HG03066 (cell line): Measurements from ENCODE around the gene NAA10.

Experiments used
- ATAC-seq: cut with Tn5 transposase; IDR thresholded peaks from one replicate; pipeline ENCODE4 v1.9.1; 2021; ENCODE audit warnings: low read depth; ENCODE audit not compliant: unreplicated experiment

The NAA10 gene

DNA sequence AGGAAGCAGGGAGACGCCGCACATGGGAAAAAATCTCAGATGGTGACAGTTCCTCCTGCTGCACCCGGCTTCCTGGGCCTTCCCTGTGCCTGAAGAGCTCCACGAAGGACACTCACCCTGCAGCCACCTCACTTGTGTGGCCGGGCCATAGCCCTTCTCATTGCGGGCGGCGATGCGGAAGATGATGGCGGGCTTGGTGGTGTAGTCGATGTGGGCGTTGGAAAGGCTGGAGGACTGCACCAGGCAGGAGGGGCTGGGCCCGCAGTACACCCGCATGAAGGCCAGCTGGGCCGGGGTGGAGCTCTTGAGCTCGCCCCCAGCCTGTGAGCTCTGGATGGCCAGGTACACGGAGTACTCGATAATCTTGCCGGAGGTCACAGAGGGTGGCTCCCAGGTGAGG lies 15.3 kb upstream of the NAA10 start:
- ATAC-seq: no peak

DNA sequence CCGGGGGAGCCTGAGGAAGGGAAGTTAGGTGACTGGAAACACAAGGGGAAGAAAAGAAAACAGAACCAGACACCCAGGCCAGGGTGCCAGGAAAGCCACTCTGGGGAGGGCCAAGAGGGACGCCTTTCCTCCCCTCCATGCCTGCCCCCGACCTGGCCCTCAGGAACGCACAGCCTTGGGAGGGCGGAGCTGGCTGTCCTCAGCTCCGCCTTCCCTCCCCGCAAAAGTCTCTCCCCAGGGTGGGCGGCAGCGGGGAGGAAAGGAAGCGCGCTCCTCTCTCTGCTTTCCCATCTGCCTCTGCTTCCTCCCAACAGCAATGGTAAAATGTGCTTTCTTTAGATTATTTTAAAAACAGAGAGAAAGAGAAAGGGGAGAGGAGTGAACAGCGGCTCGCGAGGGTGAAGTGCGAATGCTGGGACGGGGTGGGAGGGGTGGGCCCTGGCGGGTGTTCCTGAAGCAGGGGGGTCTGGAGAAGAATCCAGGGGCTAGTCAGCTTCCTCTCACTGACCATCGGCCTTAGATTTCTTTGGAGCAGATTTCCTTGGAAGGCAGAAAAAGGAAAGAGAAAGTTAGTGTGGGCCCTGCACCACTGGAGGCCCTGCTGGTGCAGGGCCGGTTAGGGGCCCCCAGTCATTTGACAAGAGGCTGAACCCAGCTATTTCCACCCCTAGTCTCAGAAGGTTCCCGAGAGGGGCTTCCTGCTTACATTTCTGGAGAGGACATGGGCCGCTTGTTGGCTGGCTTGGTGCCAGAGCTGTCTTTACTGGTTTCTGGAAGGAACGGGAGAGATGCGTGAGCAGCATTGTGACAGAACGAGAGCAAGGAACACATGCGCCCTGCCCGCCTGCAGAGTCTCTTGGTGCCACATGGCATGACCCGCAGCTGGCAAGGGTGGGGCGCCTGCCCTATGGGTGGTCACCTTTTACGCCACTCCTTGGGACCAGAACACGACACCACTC lies 14.3 kb upstream of the NAA10 start:
- no peak for ATAC-seq

DNA sequence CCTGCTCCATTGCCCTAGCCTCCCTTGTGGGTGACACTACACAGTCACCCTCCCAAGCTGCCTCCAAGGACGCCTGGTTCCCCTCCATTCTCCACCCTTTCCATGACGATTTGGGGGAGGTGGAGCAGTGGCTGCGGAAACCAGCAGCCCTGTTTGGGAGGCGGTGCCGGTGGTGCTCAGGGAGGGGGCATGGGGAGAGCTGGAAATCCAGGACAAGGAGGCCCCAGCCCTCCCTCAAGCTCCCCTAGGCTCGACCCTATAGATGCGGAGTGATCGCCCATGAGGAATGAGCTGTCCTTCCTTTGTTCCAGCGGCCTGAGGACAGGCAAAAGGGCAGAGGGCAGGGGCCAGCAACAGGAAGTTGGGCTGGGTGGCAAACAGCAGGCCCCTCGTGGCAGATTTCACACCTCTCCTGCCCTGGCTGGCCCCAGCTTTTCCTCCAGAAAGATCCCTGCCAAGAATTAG lies 13.2 kb upstream of the NAA10 start:
- no peak for ATAC-seq

DNA sequence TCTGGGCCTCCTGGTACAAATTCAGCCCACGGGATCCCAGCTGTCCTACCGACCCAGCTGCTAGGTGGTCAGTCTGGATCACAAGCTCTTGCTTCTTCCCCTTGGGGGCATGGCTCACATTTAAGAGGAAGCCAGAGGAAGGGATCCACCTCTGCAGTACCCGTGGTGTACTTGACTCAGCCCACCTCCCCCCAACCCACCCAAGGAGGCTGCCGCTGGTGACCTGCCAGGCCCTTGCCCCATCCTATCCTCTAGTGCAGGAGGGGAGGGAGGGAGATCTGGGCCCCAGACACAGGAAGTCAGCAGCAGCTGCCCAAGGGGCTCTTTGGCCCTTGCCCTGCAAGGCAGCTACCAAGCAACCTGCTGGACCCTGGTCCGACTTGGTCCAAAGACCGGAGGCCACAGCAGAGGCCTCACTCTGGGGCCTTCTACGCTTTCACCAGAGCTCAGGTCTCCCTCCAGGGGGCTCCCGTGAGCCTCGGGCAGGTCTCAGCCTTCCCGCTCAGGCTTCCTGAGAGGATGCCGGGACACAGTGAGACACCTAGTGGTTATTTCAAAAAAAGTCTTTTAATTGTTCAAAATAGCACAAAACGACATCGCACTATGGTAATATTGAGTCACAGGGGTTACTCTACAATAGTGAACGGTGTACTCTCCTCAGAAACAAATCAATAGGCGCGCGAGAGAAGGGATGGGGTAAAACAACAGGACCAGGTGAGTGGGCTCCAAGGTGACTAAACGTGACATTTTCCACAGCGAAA lies 12.4 kb upstream of the NAA10 start:
- no peak for ATAC-seq

DNA sequence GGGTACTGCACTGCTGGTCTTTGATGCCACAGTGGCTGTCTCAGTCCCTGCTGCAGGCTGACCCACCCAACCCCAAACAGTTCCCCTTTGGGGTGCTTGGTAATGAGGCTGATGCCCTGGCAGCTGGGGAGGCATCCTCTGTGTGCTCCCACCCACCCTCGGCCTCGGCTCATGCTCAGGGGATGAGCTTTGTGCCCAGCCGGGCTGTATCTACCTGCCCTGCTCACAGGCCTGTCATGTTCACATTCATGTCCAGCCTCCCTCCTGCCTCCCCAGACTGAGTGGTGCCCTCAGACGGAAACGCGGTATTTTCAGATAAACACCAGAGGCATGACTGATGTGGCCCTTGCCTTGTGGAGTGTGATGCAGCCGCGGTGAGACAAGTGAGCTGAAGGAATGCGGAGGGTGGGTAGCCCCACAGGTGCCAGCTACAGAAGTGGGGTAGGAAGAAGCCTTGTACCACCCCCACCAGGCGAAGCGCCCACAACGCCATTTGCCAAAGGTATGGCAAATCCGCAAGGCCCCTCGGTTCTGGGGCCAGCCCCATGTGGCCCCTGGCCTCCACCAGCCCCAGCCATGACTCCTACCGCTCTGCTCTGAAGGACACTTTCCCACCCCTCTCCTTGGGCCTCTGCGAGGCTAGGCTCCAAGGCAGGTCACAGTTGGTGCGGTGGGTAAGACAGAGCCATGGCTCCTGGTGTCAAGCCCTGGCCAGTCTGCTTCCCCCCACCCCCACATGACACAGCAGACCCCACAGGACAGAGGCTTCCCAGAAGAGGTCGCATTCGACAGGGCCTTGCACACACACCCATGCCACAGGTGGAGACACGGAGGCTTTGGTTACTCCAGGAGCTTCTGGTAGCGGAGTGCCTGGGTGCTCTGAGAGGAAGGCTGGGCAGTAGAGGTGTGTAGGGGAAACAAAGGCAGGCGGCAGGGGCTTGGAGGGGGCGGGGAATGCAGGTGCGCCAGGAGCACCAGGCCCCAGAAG lies 11.4 kb upstream of the NAA10 start:
- no peak for ATAC-seq

DNA sequence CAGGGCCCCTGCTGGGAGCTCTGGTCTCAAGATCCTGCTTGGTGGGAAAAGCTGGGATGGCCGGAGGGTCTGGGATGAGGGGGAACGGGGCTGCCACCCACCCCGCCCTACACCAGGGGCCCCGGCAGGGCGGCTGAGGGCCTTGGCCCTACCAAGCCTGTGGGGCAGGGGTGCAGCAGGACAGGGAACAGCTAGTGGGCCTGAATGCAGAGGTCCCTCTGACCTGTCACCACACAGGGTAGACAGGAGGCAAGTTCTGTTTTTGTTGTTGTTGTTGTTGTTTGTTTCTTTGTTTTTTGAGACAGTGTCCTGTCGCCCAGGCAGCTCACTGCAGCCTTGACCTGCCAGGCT lies 9.9 kb upstream of the NAA10 start:
- no peak for ATAC-seq

DNA sequence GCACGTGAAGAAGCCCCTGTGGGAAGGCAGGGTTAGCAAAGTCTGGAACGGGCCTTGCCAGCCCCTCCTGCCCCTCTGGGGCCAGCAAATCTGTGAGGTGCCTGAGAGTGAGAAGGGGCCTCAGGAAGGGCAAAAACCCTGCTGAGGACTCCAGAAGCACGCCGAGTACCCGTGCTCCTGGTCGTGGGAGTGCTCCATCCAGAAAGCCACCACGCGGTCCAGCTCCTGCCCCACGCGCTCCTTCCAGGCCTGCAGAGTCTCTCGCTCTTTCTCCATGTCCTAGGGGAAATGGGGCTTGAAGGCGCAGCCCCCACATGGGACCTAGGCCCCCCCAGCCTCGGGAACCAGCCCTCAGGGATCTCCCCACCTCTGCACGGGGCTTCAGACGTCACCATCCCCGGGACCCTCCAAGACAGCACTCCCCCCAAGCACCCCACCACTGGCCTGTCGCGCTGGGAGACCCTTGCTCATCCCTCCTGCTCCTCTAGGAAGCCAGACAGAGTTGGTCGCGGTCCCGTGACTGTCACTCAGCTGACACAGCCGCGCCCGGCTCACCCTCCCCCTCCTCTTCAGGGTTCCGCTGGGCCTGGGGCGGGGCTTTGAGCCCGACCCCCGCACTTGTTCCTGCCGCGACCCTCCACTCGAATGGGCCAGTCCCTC lies 9.4 kb upstream of the NAA10 start, which contains the start of gene RENBP:
TSS of gene RENBP (minus strand) at position 504 of the 660 bp plus-strand sequence. CDS start at position 471, 33 bp downstream.
- ATAC-seq: no peak

DNA sequence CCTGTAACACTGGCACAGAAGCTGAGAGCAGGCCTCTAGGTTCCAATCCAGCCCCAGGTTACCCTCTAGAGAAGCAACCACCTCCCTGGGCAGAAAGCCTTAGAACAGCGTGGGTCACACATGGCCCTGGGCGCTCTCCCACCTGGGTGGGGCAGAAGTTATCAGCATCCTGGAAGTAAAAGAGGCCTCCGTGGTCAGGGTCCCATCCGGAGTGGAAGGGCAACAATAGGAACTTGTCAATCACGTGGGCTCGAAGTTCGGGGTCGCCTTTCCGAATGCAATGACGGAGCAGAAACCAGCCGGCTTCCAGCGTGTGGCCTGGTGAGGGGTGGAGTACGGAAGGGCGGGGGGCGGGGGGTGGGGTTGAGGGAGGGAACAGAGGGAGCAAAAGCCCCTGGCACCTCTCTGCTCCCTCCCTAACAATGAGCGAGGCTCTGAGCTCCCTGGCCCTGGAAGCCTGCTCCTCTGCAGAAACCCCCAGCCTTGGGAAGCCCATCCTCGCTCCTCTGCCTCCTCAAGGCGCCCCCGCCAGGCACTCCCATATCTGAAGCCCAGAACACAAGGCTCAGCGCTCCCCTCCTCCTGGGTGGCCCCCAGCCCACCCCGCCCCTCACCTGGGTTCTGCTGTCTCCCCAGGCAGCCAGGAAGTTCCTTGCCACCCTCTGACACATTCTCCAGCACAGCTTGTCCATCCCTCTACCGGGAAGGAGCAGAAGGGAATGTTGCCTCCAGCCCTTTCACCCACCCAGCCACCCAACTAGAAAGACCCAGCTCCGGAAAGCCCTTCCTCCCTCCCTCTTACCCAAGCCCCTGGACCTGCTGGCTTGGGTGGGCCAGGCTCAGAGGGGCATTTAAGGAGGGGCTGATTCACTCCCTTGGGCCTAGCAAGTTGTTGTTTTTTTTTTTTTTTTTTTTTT lies 6.8 kb upstream of the NAA10 start:
- no peak for ATAC-seq

DNA sequence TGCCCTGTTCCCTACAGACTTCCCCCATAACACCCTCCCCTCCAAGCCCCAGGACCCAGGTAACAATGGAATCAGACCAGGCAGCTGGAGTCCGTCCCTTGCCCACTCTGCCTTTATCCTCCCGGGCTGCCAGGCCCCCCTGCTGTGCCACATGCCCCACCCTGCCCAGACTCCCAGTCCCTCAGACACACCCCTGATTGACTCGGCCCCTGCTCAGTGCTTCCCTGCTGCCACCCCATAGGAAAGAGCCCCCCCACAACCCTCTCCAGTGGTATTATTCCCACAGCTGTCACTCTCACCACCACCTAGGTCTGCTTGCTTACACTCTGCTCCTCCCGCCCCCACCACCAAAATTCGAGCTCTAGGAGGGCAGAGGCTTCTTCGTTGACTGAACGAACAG lies 4.7 kb upstream of the NAA10 start:
- no peak for ATAC-seq

DNA sequence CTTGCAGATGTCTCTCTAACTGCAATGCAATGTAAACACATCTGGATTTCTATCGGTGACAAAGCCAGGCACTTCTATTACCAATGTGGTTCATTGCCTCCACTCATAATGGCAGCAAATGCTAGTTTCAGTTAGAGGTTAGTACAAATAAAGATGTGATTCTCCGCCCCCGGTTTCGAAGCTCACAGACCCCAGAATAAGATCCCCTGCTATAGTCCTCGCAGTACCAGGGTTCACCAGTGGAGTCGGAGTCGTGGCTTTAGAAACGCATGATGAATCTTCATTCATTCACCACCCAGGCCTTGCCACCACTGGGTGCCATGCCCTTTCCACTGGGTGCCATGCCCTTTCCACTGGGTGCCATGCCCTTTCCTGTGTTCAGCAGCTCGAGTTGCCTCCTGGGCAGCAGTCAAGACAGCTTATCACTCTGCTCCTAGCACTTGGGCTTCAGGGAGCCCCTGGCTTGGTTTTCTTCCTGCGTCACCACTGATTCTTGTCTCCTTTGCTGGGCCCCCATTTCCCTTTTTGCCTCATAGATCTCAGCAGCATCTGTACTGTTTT lies 3.5 kb upstream of the NAA10 start:
- no peak for ATAC-seq

DNA sequence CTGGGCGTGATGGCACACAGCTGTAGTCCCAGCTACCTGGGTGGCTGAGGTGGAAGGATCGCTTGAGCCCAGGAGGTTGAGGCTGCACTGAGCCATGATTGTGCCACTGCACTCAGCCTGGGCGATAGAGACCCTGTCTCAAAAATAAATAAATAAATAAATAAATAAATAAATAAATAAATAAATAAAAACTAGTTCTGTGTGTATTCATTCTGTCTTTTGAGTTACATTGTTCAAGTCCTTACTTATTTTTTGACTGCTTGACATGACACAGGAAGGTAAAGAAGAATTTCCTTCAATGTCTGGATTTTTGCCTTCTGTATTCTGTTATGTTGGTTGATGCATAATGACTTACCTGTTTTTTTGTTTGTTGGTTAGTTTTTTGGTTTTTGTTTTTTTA lies 2.2 kb upstream of the NAA10 start:
- ATAC-seq: no peak

DNA sequence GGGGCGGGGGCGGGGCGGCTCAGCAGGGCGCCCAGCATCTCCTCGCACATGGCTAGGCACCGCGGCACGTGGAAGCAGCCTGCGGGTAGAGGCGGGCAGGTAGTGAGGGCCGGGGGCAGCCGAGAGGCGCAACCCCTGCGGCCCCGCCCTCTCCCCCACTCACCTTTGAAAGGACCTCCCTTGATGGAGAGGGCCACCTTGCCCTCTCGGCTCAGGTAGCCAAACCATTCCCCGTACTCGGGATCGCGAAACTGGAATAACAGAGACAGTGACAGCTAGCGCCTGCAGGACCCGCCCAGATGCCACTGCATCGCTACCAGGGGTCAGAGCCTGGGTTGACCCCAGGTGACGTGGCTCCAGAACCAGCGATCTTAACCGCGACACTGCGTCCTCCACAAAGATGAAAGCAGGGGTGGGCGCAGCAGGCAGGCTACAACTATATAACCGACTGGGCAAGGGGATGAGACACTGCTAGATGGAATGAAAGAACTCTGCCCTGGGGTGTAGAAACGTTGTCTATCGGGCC lies 552 bp upstream of the NAA10 start:
- no peak for ATAC-seq

DNA sequence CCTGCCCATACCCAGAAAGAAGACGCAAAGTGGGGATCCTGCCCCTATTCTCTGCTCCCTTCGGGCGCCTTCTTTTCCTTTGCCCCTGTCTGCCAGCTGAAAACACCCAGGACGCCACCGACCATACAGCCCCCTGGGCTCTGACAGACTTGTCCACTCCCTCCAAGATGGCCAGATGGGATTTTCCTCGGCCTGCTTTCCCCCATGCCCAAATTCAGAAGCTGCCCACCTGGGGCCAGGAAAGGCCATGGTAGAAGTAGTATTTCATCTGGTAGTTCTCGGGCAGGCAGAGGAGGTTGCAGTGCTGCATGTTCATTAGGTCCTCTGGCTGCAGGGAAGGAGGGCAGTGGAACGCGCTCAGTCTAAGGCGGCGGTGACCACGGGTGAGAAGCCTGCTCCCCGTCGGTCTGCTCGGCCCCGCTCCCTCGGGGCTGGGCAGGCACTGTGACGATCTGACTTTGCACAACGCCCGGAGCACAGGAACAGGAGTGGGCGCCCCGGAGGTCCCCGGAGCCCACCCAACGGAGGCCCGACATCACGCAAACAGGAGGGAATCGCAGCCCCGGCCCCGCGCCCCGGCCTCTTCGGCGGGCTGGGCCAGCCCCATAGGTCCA lies 582 bp downstream of the NAA10 start:
- ATAC-seq: no peak

DNA sequence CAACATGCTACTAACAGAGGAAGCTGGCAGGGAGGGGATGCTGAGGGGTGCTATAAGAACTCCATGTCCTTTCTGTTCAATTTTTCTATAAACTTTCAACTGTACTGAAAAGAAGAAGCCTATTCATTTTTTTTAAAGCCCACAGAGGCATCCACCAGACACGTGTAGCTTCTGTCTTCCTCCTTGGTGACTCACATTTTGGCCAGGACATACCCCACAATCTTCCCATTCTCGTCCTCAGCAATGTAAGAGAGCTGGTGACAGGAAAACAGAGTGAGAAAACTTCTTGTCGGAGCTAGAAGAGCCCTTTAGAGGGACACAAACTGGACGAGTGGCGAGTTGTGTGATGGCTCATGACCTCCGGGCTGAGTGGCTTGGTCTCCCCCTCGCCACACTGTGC lies 1.1 kb downstream of the NAA10 start:
- ATAC-seq: no peak

DNA sequence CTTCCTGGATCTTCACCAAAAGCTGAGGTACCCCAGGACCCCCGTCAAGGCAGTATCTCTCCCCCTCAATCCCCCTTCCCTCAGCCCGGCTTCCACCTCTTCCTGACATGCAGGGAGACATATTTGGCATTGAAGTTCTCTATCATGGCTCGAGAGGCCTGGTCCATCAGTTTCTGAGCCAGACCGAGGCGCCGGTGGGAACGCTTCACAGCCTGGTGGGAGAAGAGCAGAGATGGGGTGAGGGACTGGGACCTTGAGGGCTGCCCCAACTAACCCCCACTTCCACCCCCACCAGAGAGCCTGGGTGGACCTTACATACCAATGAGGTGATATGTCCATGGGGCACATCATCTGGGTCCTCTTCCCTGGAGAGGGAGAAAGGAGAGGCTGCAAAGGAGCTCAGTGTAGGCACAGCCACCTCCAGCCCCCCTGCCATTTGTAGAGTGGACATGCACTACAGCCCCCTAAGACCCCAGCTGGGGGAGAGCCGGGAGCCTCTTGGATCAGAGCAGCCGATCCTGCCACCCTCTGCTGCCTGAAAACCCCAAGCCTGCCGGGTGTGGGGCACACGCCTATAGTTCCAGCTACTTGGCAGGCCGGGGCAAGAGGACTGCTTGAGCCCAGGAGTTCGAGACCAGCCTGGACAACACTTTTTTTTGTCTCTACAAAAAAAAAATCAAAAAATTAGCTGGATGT lies 2.5 kb downstream of the NAA10 start:
- ATAC-seq: no peak

DNA sequence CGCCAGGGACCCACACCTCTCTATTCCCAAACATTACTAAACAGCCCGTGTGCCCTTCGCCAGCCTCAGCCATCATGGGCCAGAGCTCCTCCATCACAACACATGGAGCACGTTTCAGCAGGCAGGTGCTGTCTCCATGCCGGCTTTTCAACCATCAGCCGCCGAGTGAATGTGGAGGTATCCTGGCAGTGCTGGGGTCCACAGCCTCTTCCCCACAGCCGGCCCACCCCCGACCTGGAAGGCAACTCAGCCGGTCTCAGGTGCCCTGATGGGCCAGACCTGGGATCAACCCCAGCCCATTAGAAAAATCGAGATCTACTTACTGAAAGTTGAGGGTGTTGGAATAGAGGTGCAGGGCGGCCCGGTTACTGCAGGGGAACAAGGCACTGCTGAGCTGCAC lies 3.1 kb downstream of the NAA10 start:
- ATAC-seq: no peak

DNA sequence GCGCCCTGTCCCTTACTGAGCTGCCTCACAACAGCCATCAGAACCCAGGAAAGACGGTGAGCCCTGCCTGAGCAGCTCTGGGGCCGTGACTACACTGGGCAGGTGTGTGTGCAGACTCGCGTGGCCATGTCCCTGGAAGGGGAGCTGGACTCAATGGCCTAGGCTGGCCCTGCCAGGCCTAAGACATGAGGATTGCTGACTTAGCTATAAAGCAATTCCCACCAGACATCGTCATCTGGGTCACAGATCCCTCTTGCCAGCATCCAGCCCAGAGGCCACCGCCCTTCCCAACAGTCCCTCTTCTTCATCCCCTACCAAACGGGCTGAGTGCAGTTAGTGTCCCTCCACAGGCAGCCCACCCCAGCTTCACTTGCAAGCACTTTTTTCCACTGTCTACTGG lies 3.7 kb downstream of the NAA10 start:
- no peak for ATAC-seq
